ENCODE measurements around the gene TATDN2. TPM values are rescaled to one million over a fixed set of nuclear protein-coding genes. Genes with fewer than 3 reads are reported as not detected.

TATDN2 gene
- total and polyA plus RNA-seq, 5 donors from 2014 or later, result 10.2 to 86.5 (median 13.2) TPM

GRCh38 chr3:10321630-10322351, 73.5 kb downstream of the TATDN2 start:
- Mint-ChIP-seq H3K36me3 (peaks cover 4% of the 10 kb centered on the region), H3K27me3 (peaks cover 4% of the 10 kb centered on the region), H3K4me3 (peak overlapping the region; percentile 90 to 95 (median 94)), H3K9me3 (peaks cover 0 to 2% (median 0%) of the 10 kb centered on the region in 7 donors), H3K4me1 (peaks cover 4 to 37% (median 15%) of the 10 kb centered on the region in 4 donors), H3K27ac (peak overlapping the region in 2 of 3 donors; percentile 94 to 97)
- Histone ChIP-seq H3K4me3 (ENCODE audit: low read depth, low read length) (no peak overlapping the region), H3K36me3 (ENCODE audit: control insufficient read depth, insufficient read depth, low read length) (peaks cover 16% of the 10 kb centered on the region), H3K27ac (ENCODE audit: insufficient read depth, low read length, poor library complexity, severe bottlenecking) (peak overlapping the region; percentile 76), H3K9me3 (ENCODE audit: control insufficient read depth in 2 of 2, low read length in 2 of 2) (no peaks in the 10 kb centered on the region), H3K4me1 (ENCODE audit: control insufficient read depth, insufficient read depth, low read length, poor library complexity, severe bottlenecking) (peaks cover 22% of the 10 kb centered on the region), H3K27me3 (ENCODE audit: control insufficient read depth, insufficient read depth, low read length) (no peaks in the 10 kb centered on the region)
- DNase-seq (no peak), ATAC-seq (ENCODE audit: low read depth in 2 of 2) (no peak)

- no peak overlapping the region for H3K4me3 ChIP-seq (ENCODE audit: low read depth, low read length)
- peaks cover 22% of the 10 kb centered on the region for H3K4me1 ChIP-seq (ENCODE audit: control insufficient read depth, insufficient read depth, low read length, poor library complexity, severe bottlenecking)
- Mint-ChIP-seq H3K9me3 (peaks cover 0 to 2% (median 0%) of the 10 kb centered on the region in 7 donors), H3K27me3 (peaks cover 4% of the 10 kb centered on the region), H3K4me1 (peaks cover 4 to 34% (median 15%) of the 10 kb centered on the region in 4 donors), H3K36me3 (peaks cover 4% of the 10 kb centered on the region), H3K27ac (peak overlapping the region in 2 of 3 donors; percentile 55 to 94), H3K4me3 (peak overlapping the region in 3 of 4 donors; percentile 38 to 95 (median 43))
- peak in 2 of 3 donors; percentile 32 to 48 for DNase-seq
- no peaks in the 10 kb centered on the region for H3K27me3 ChIP-seq (ENCODE audit: control insufficient read depth, insufficient read depth, low read length)
- H3K27ac ChIP-seq (ENCODE audit: insufficient read depth, low read length, poor library complexity, severe bottlenecking), result no peak overlapping the region
- H3K36me3 ChIP-seq (ENCODE audit: control insufficient read depth, insufficient read depth, low read length), result peaks cover 11% of the 10 kb centered on the region
- H3K9me3 ChIP-seq (ENCODE audit: control insufficient read depth in 2 of 2, low read length in 2 of 2), result no peaks in the 10 kb centered on the region
- no peak for ATAC-seq (ENCODE audit: low read depth in 2 of 2)
These were observed 74.1 kb downstream of the TATDN2 start for GRCh38 chr3:10322352-10322710.

GRCh38 chr3:10327592-10327991, 79.3 kb downstream of the TATDN2 start:
- H3K27ac Mint-ChIP-seq, result no peak overlapping the region
- H3K36me3 Mint-ChIP-seq, result no peaks in the 10 kb centered on the region
- no peaks in the 10 kb centered on the region for H3K36me3 ChIP-seq (ENCODE audit: control insufficient read depth, insufficient read depth, low read length)
- H3K4me1 ChIP-seq (ENCODE audit: control insufficient read depth, insufficient read depth, low read length, poor library complexity, severe bottlenecking), result no peaks in the 10 kb centered on the region
- ATAC-seq (ENCODE audit: low read depth in 2 of 2) (no peak), DNase-seq (no peak)
- no peak overlapping the region for H3K27ac ChIP-seq (ENCODE audit: insufficient read depth, low read length, poor library complexity, severe bottlenecking)
- peaks cover 0 to 2% (median 0%) of the 10 kb centered on the region in 7 donors for H3K9me3 Mint-ChIP-seq
- H3K4me3 Mint-ChIP-seq, result no peak overlapping the region
- H3K4me1 Mint-ChIP-seq, result no peaks in the 10 kb centered on the region
- peaks cover 2% of the 10 kb centered on the region for H3K27me3 ChIP-seq (ENCODE audit: control insufficient read depth, insufficient read depth, low read length)
- peaks cover 40% of the 10 kb centered on the region for H3K27me3 Mint-ChIP-seq
- no peaks in the 10 kb centered on the region for H3K9me3 ChIP-seq (ENCODE audit: control insufficient read depth in 2 of 2, low read length in 2 of 2)
- H3K4me3 ChIP-seq (ENCODE audit: low read depth, low read length), result no peak overlapping the region

- no peaks in the 10 kb centered on the region for H3K4me1 Mint-ChIP-seq
- Histone ChIP-seq H3K27ac (ENCODE audit: insufficient read depth, low read length, poor library complexity, severe bottlenecking) (no peak overlapping the region), H3K36me3 (ENCODE audit: control insufficient read depth, insufficient read depth, low read length) (no peaks in the 10 kb centered on the region), H3K4me1 (ENCODE audit: control insufficient read depth, insufficient read depth, low read length, poor library complexity, severe bottlenecking) (no peaks in the 10 kb centered on the region), H3K27me3 (ENCODE audit: control insufficient read depth, insufficient read depth, low read length) (peaks cover 2% of the 10 kb centered on the region), H3K9me3 (ENCODE audit: control insufficient read depth in 2 of 2, low read length in 2 of 2) (no peaks in the 10 kb centered on the region), H3K4me3 (ENCODE audit: low read depth, low read length) (no peak overlapping the region)
- no peaks in the 10 kb centered on the region for H3K36me3 Mint-ChIP-seq
- H3K9me3 Mint-ChIP-seq, result peaks cover 0 to 2% (median 0%) of the 10 kb centered on the region in 7 donors
- DNase-seq (no peak), ATAC-seq (ENCODE audit: low read depth in 2 of 2) (no peak)
- no peak overlapping the region for H3K4me3 Mint-ChIP-seq
- peaks cover 40% of the 10 kb centered on the region for H3K27me3 Mint-ChIP-seq
- H3K27ac Mint-ChIP-seq, result no peak overlapping the region
These were observed 80.3 kb downstream of the TATDN2 start for GRCh38 chr3:10328460-10329071.

GRCh38 chr3:10329495-10330015, 81.3 kb downstream of the TATDN2 start:
- H3K4me1 Mint-ChIP-seq, result no peaks in the 10 kb centered on the region
- H3K4me3 Mint-ChIP-seq, result no peak overlapping the region
- peaks cover 40% of the 10 kb centered on the region for H3K27me3 Mint-ChIP-seq
- peaks cover 2% of the 10 kb centered on the region for H3K27me3 ChIP-seq (ENCODE audit: control insufficient read depth, insufficient read depth, low read length)
- no peaks in the 10 kb centered on the region for H3K36me3 Mint-ChIP-seq
- H3K9me3 ChIP-seq (ENCODE audit: control insufficient read depth in 2 of 2, low read length in 2 of 2), result no peaks in the 10 kb centered on the region
- H3K9me3 Mint-ChIP-seq, result peaks cover 0 to 2% (median 0%) of the 10 kb centered on the region in 7 donors
- no peak overlapping the region for H3K27ac Mint-ChIP-seq
- H3K36me3 ChIP-seq (ENCODE audit: control insufficient read depth, insufficient read depth, low read length), result no peaks in the 10 kb centered on the region
- ATAC-seq (ENCODE audit: low read depth in 2 of 2), result no peak
- H3K4me3 ChIP-seq (ENCODE audit: low read depth, low read length), result no peak overlapping the region
- no peak for DNase-seq
- H3K27ac ChIP-seq (ENCODE audit: insufficient read depth, low read length, poor library complexity, severe bottlenecking), result no peak overlapping the region
- no peaks in the 10 kb centered on the region for H3K4me1 ChIP-seq (ENCODE audit: control insufficient read depth, insufficient read depth, low read length, poor library complexity, severe bottlenecking)

GRCh38 chr3:10330319-10330718, 82.1 kb downstream of the TATDN2 start:
- H3K9me3 ChIP-seq (ENCODE audit: control insufficient read depth in 2 of 2, low read length in 2 of 2), result no peaks in the 10 kb centered on the region
- no peak overlapping the region for H3K4me3 Mint-ChIP-seq

More at GRCh38 chr3:10330319-10330718, 82.1 kb downstream of the TATDN2 start:
- peaks cover 2% of the 10 kb centered on the region for H3K27me3 ChIP-seq (ENCODE audit: control insufficient read depth, insufficient read depth, low read length)
- ATAC-seq (ENCODE audit: low read depth in 2 of 2), result no peak
- H3K36me3 Mint-ChIP-seq, result no peaks in the 10 kb centered on the region
- H3K4me1 ChIP-seq (ENCODE audit: control insufficient read depth, insufficient read depth, low read length, poor library complexity, severe bottlenecking), result no peaks in the 10 kb centered on the region
- H3K36me3 ChIP-seq (ENCODE audit: control insufficient read depth, insufficient read depth, low read length), result no peaks in the 10 kb centered on the region
- H3K27me3 Mint-ChIP-seq, result peaks cover 40% of the 10 kb centered on the region
- no peak for DNase-seq
- no peak overlapping the region for H3K4me3 ChIP-seq (ENCODE audit: low read depth, low read length)
- peaks cover 0 to 5% (median 0%) of the 10 kb centered on the region in 4 donors for H3K4me1 Mint-ChIP-seq
- H3K9me3 Mint-ChIP-seq, result peaks cover 0 to 2% (median 0%) of the 10 kb centered on the region in 7 donors
- no peak overlapping the region for H3K27ac Mint-ChIP-seq
- H3K27ac ChIP-seq (ENCODE audit: insufficient read depth, low read length, poor library complexity, severe bottlenecking), result no peak overlapping the region
